Mucosa of stomach (tissue), 1 donor: ENCODE results near the gene FBXW5.

Source experiments
- H3K27me3 ChIP-seq: one replicate; pipeline ENCODE4 v1.7.0; 2013; ENCODE audit warnings: mild to moderate bottlenecking, low read length; ENCODE audit not compliant: control insufficient read depth, insufficient read depth
- H3K36me3 ChIP-seq: one replicate; pipeline ENCODE4 v1.7.0; 2013; ENCODE audit warnings: low read length; ENCODE audit not compliant: control insufficient read depth, insufficient read depth
- H3K4me1 ChIP-seq: one replicate; pipeline ENCODE4 v1.7.0; 2013; ENCODE audit warnings: mild to moderate bottlenecking, low read length; ENCODE audit not compliant: control insufficient read depth, insufficient read depth
- H3K4me3 ChIP-seq: one replicate; pipeline ENCODE4 v1.7.0; 2013; ENCODE audit warnings: low read length
- H3K9ac ChIP-seq: one replicate; pipeline ENCODE4 v1.7.0; 2013; ENCODE audit warnings: mild to moderate bottlenecking, low read length, moderate library complexity
- H3K9me3 ChIP-seq: one replicate; pipeline ENCODE4 v1.7.0; 2013; ENCODE audit warnings: mild to moderate bottlenecking, low read length, moderate library complexity; ENCODE audit not compliant: control insufficient read depth
- donor health status: Pancreatic carcinoma.

Gene FBXW5

GRCh38 chr9:136944519-136945332 lies at the start of gene FBXW5, which contains the start of gene C8G:
Gene FBXW5 (minus strand): TSS chr9:136944738. CDS start chr9:136944083, 655 bp downstream.
Gene C8G (plus strand): TSS chr9:136945243. CDS start chr9:136945321, 78 bp downstream.
- Histone ChIP-seq H3K36me3 (peaks cover 7% of the 10 kb centered on the region), H3K9me3 (no peaks in the 10 kb centered on the region), H3K9ac (peak within 1 kb of the TSS; percentile 76), H3K4me3 (peak within 1 kb of the TSS; percentile 56), H3K27me3 (no peaks in the 10 kb centered on the region), H3K4me1 (peaks cover 27% of the 10 kb centered on the region)

- Histone ChIP-seq H3K4me1 (peaks cover 40% of the 10 kb centered on the region), H3K9me3 (no peaks in the 10 kb centered on the region), H3K9ac (peak overlapping the region; percentile 65)
Measured at GRCh38 chr9:136992819-136993369, 48.4 kb upstream of the FBXW5 start.

GRCh38 chr9:136991993-136992818 lies 47.7 kb upstream of the FBXW5 start, which contains the start of gene PAXX:
Gene PAXX (plus strand): TSS chr9:136992422. CDS start chr9:136992444, 22 bp downstream.
- Histone ChIP-seq H3K4me1 (peaks cover 35% of the 10 kb centered on the region), H3K36me3 (no peaks in the 10 kb centered on the region), H3K9me3 (no peaks in the 10 kb centered on the region), H3K4me3 (peak within 1 kb of the TSS; percentile 63), H3K9ac (peak within 1 kb of the TSS; percentile 65), H3K27me3 (peaks cover under 1% of the 10 kb centered on the region)

More at GRCh38 chr9:136992819-136993369, 48.4 kb upstream of the FBXW5 start:
- Histone ChIP-seq H3K27me3 (peaks cover 4% of the 10 kb centered on the region), H3K36me3 (no peaks in the 10 kb centered on the region), H3K4me3 (peak overlapping the region; percentile 63)

GRCh38 chr9:136990242-136990911 lies 45.8 kb upstream of the FBXW5 start:
- no peak overlapping the region for H3K4me3 ChIP-seq

GRCh38 chr9:136988872-136989271 lies 44.3 kb upstream of the FBXW5 start:
- Histone ChIP-seq H3K9me3 (no peaks in the 10 kb centered on the region), H3K27me3 (peaks cover 22% of the 10 kb centered on the region), H3K36me3 (no peaks in the 10 kb centered on the region), H3K9ac (no peak overlapping the region), H3K4me3 (no peak overlapping the region), H3K4me1 (peaks cover 12% of the 10 kb centered on the region)

More at GRCh38 chr9:136990242-136990911, 45.8 kb upstream of the FBXW5 start:
- H3K36me3 ChIP-seq: no peaks in the 10 kb centered on the region
- peaks cover 17% of the 10 kb centered on the region for H3K4me1 ChIP-seq
- H3K9me3 ChIP-seq: no peaks in the 10 kb centered on the region
- H3K9ac ChIP-seq: no peak overlapping the region
- H3K27me3 ChIP-seq: peaks cover 7% of the 10 kb centered on the region

- H3K4me3 ChIP-seq: no peak overlapping the region
- no peaks in the 10 kb centered on the region for H3K4me1 ChIP-seq
- no peaks in the 10 kb centered on the region for H3K9me3 ChIP-seq
- H3K36me3 ChIP-seq: no peaks in the 10 kb centered on the region
- H3K27me3 ChIP-seq: peaks cover 28% of the 10 kb centered on the region
- H3K9ac ChIP-seq: no peak overlapping the region
Measured at GRCh38 chr9:136985853-136986252, 41.3 kb upstream of the FBXW5 start.

GRCh38 chr9:136985027-136985602 lies 40.6 kb upstream of the FBXW5 start:
- Histone ChIP-seq H3K9me3 (no peaks in the 10 kb centered on the region), H3K9ac (no peak overlapping the region), H3K4me1 (no peaks in the 10 kb centered on the region), H3K27me3 (peaks cover 31% of the 10 kb centered on the region), H3K36me3 (no peaks in the 10 kb centered on the region), H3K4me3 (no peak overlapping the region)

GRCh38 chr9:136984464-136985026 lies 40.0 kb upstream of the FBXW5 start:
- H3K36me3 ChIP-seq: no peaks in the 10 kb centered on the region
- no peak overlapping the region for H3K9ac ChIP-seq
- peaks cover 31% of the 10 kb centered on the region for H3K27me3 ChIP-seq
- H3K4me1 ChIP-seq: no peaks in the 10 kb centered on the region
- no peaks in the 10 kb centered on the region for H3K9me3 ChIP-seq
- H3K4me3 ChIP-seq: no peak overlapping the region

GRCh38 chr9:136983656-136984314 lies 39.2 kb upstream of the FBXW5 start:
- H3K36me3 ChIP-seq: no peaks in the 10 kb centered on the region
- no peaks in the 10 kb centered on the region for H3K9me3 ChIP-seq
- H3K4me3 ChIP-seq: no peak overlapping the region
- no peak overlapping the region for H3K9ac ChIP-seq
- no peaks in the 10 kb centered on the region for H3K4me1 ChIP-seq
- H3K27me3 ChIP-seq: peaks cover 31% of the 10 kb centered on the region

- H3K36me3 ChIP-seq: no peaks in the 10 kb centered on the region
- H3K9ac ChIP-seq: no peak overlapping the region
- H3K9me3 ChIP-seq: no peaks in the 10 kb centered on the region
- no peak overlapping the region for H3K4me3 ChIP-seq
- no peaks in the 10 kb centered on the region for H3K4me1 ChIP-seq
- H3K27me3 ChIP-seq: peaks cover 31% of the 10 kb centered on the region
Measured at GRCh38 chr9:136983167-136983566, 38.6 kb upstream of the FBXW5 start.
